ENCODE measurements around the gene STON2. TPM values are rescaled to one million over a fixed set of nuclear protein-coding genes. Genes with fewer than 3 reads are reported as not detected.

STON2 gene
- total RNA-seq, 1 experiment from 2014 or later, result 8.6 TPM

- intact Hi-C loops (cut with micrococcal nuclease; ENCODE audit: unreplicated experiment), result no loop called here
- POLR2A ChIA-PET (ENCODE audit: low non-redundant PET), result no interaction called here
Observed at GRCh38 chr14:81301813-81302212, 98.3 kb downstream of the STON2 start.

GRCh38 chr14:81301371-81301770 is 98.8 kb downstream of the STON2 start:
- CTCF ChIA-PET, result no interaction called here
- H3K36me3 ChIP-seq (ENCODE audit: insufficient read depth, low read length, poor library complexity, severe bottlenecking), result no peaks in the 10 kb centered on the region
- BruUV-seq (replicated peaks), result no TSS peak
- intact Hi-C loops (cut with micrococcal nuclease; ENCODE audit: unreplicated experiment), result no loop called here
- no peaks in the 10 kb centered on the region for H3K27me3 ChIP-seq (replicated peaks; ENCODE audit: insufficient read depth, low read depth, low read length, poor library complexity)
- H3K4me3 ChIP-seq (ENCODE audit: low read depth, low read length, poor library complexity, severe bottlenecking), result no peak overlapping the region
- H3K27ac ChIP-seq (ENCODE audit: low read depth, low read length, poor library complexity, severe bottlenecking), result no peak overlapping the region
- POLR2A ChIA-PET (ENCODE audit: low non-redundant PET), result no interaction called here
- TF ChIP-seq CTCF (conservative IDR thresholded peaks at IDR 0.05; ENCODE audit: low read depth, low read length) (no peak), EZH2 (IDR thresholded peaks at IDR 0.05; ENCODE audit: borderline replicate concordance, low read depth, low read length, poor library complexity, severe bottlenecking) (no peak)
- no peaks in the 10 kb centered on the region for H3K4me1 ChIP-seq (ENCODE audit: insufficient read depth, low read length, poor library complexity, severe bottlenecking)
- DNase-seq (ENCODE audit: low spot score), result no peak
- no peaks in the 10 kb centered on the region for H3K9me3 ChIP-seq (ENCODE audit: low read depth, low read length, poor library complexity, severe bottlenecking)

More at GRCh38 chr14:81301813-81302212, 98.3 kb downstream of the STON2 start:
- no peak overlapping the region for H3K27ac ChIP-seq (ENCODE audit: low read depth, low read length, poor library complexity, severe bottlenecking)
- CTCF ChIA-PET, result no interaction called here
- H3K9me3 ChIP-seq (ENCODE audit: low read depth, low read length, poor library complexity, severe bottlenecking), result no peaks in the 10 kb centered on the region
- H3K4me3 ChIP-seq (ENCODE audit: low read depth, low read length, poor library complexity, severe bottlenecking), result no peak overlapping the region
- no peak for DNase-seq (ENCODE audit: low spot score)
- H3K27me3 ChIP-seq (replicated peaks; ENCODE audit: insufficient read depth, low read depth, low read length, poor library complexity), result no peaks in the 10 kb centered on the region
- no peaks in the 10 kb centered on the region for H3K36me3 ChIP-seq (ENCODE audit: insufficient read depth, low read length, poor library complexity, severe bottlenecking)
- peaks cover 2% of the 10 kb centered on the region for H3K4me1 ChIP-seq (ENCODE audit: insufficient read depth, low read length, poor library complexity, severe bottlenecking)
- BruUV-seq (replicated peaks), result no TSS peak
- TF ChIP-seq CTCF (conservative IDR thresholded peaks at IDR 0.05; ENCODE audit: low read depth, low read length) (no peak), EZH2 (IDR thresholded peaks at IDR 0.05; ENCODE audit: borderline replicate concordance, low read depth, low read length, poor library complexity, severe bottlenecking) (no peak)

GRCh38 chr14:81298911-81299310 is 101.2 kb downstream of the STON2 start:
- no peak for TF ChIP-seq CTCF (conservative IDR thresholded peaks at IDR 0.05; ENCODE audit: low read depth, low read length)
- TF ChIP-seq EZH2 (IDR thresholded peaks at IDR 0.05; ENCODE audit: borderline replicate concordance, low read depth, low read length, poor library complexity, severe bottlenecking), result no peak
- DNase-seq (ENCODE audit: low spot score), result no peak
- BruUV-seq (replicated peaks), result no TSS peak
- H3K9me3 ChIP-seq (ENCODE audit: low read depth, low read length, poor library complexity, severe bottlenecking), result no peaks in the 10 kb centered on the region
- no peak overlapping the region for H3K27ac ChIP-seq (ENCODE audit: low read depth, low read length, poor library complexity, severe bottlenecking)
- intact Hi-C loops (cut with micrococcal nuclease; ENCODE audit: unreplicated experiment), result no loop called here
- no peaks in the 10 kb centered on the region for H3K36me3 ChIP-seq (ENCODE audit: insufficient read depth, low read length, poor library complexity, severe bottlenecking)
- no peak overlapping the region for H3K4me3 ChIP-seq (ENCODE audit: low read depth, low read length, poor library complexity, severe bottlenecking)
- H3K4me1 ChIP-seq (ENCODE audit: insufficient read depth, low read length, poor library complexity, severe bottlenecking), result no peaks in the 10 kb centered on the region
- no peaks in the 10 kb centered on the region for H3K27me3 ChIP-seq (replicated peaks; ENCODE audit: insufficient read depth, low read depth, low read length, poor library complexity)
- ChIA-PET POLR2A (ENCODE audit: low non-redundant PET) (no interaction called here), CTCF (no interaction called here)

Measured in A673 (cell line).